Measurements from ENCODE around the gene LRRK1. TPM values are rescaled to one million over a fixed set of nuclear protein-coding genes. Genes with fewer than 3 reads are reported as not detected.

LRRK1 gene
- total and polyA plus RNA-seq, 12 donors: 1.5 to 8.1 (median 2.0) TPM

DNA sequence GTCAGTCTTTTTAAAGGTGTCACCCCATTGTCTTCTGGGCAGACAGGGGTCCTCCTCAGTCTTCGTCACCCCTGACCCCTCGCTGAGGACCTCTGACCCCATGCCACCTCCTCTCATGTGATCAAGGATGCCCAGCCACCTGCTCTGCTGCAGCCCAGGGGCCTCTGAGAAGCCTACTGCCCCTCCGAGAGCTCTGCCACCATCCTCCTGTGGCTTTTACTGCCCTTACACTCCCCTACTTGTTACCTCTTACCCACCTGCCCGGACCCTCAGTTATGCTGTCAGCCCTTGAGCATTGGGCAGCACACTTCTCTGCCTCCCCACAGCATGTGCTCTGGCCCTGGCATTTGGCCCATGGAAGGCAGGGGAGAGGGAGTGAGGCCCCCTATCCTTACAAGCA is 123.2 kb downstream of the LRRK1 start:
- intact Hi-C loops (cut with DNase I): no loop called here
- peaks cover 0 to 23% (median 11%) of the 10 kb centered on the region in 9 donors for H3K4me1 ChIP-seq
- no peak for ATAC-seq
- TF ChIP-seq, protein P1, sequence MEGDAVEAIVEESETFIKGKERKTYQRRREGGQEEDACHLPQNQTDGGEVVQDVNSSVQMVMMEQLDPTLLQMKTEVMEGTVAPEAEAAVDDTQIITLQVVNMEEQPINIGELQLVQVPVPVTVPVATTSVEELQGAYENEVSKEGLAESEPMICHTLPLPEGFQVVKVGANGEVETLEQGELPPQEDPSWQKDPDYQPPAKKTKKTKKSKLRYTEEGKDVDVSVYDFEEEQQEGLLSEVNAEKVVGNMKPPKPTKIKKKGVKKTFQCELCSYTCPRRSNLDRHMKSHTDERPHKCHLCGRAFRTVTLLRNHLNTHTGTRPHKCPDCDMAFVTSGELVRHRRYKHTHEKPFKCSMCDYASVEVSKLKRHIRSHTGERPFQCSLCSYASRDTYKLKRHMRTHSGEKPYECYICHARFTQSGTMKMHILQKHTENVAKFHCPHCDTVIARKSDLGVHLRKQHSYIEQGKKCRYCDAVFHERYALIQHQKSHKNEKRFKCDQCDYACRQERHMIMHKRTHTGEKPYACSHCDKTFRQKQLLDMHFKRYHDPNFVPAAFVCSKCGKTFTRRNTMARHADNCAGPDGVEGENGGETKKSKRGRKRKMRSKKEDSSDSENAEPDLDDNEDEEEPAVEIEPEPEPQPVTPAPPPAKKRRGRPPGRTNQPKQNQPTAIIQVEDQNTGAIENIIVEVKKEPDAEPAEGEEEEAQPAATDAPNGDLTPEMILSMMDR (IDR thresholded peaks at IDR 0.05): no peak
- peaks cover 0 to 44% (median 0%) of the 10 kb centered on the region in 9 donors for H3K36me3 ChIP-seq
- DNase-seq: peak in 1 of 2 donors; percentile 2
- WGBS, 2 donors: 93% methylated on average over 4 of the region's 4 CpGs
- no peak overlapping the region for H3K4me3 ChIP-seq
- H3K27ac ChIP-seq: no peak overlapping the region
- H3K9me3 ChIP-seq: peaks cover 0 to 14% (median 0%) of the 10 kb centered on the region in 11 donors
- peaks cover 0 to 2% (median 0%) of the 10 kb centered on the region in 7 donors for H3K27me3 ChIP-seq

DNA sequence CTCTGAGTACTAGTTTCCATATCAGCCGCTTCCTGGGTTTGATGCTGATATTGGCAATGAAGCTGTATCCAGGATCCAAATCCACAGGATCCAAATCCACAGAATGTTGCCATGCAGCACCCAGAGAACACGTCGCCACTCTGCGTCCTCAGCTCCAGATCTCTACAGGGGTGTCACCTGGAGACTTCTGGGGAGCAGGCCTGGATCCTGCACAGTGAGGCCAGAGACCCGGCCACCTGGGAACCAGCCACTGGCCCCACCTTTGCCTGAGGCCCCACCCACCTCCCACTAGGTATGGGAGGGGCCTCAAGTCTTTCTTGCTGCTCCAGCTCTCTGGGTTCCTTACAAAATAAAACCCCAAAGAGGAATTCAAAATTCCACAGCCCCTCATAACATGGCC is 123.9 kb downstream of the LRRK1 start:
- DNase-seq (no peak), ATAC-seq (no peak)
- no peak overlapping the region for H3K4me3 ChIP-seq
- peaks cover 0 to 43% (median 0%) of the 10 kb centered on the region in 9 donors for H3K36me3 ChIP-seq
- H3K4me1 ChIP-seq: peaks cover 0 to 27% (median 13%) of the 10 kb centered on the region in 9 donors
- H3K27me3 ChIP-seq: no peaks in the 10 kb centered on the region
- 93 to 97% methylated on average over 5 of the region's 5 CpGs for WGBS, 2 donors
- TF ChIP-seq, protein P1 (IDR thresholded peaks at IDR 0.05): no peak
- H3K27ac ChIP-seq: no peak overlapping the region
- H3K9me3 ChIP-seq: peaks cover 0 to 14% (median 0%) of the 10 kb centered on the region in 11 donors
- intact Hi-C loops (cut with DNase I): no loop called here

DNA sequence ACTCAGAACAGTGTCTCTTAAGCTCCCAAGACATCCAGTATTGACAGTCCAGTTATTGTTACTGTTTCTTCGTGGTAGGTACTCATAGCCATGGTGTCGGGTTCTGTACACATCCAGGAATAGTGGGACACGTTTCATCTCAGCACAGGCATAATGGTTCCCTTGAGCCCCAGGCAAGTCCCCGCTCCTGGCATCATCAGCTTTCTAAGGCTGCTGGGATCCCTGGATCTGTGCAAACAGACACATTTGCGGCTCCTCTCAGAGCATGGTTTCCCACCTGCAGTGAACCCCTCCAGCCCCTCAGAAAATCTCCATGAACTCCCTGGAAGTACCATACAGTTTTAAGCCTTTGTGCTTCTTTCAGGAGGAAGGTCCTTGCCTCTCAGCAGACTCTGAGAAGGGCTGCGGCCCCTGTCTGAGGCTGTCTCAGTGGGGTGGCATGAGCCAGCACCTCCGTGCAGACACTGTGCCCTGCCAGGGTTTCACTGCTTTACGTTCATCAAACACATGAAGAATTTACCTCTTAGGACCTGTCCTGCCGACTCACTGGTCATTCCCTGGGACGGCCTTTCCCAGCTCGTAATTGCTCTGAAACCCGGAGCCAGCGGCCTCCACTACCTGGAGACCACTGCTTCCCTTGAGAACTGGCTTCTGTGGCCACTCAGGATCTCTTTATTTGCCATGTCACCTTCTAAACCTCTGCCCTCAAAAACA is 124.9 kb downstream of the LRRK1 start:
- Histone ChIP-seq H3K4me3 (no peak overlapping the region), H3K9me3 (peaks cover 0 to 14% (median 0%) of the 10 kb centered on the region in 11 donors), H3K4me1 (peaks cover 0 to 34% (median 13%) of the 10 kb centered on the region in 9 donors), H3K27ac (peak overlapping the region in 4 of 10 donors; percentile 57 to 80 (median 58)), H3K27me3 (no peaks in the 10 kb centered on the region), H3K36me3 (peaks cover 0 to 50% (median 0%) of the 10 kb centered on the region in 9 donors)
- DNase-seq (peak in 1 of 2 donors; percentile 1), ATAC-seq (no peak)
- WGBS, 2 donors: 95% methylated on average over 13 of the region's 13 CpGs
- intact Hi-C loops (cut with DNase I): no loop called here
- TF ChIP-seq, protein P1 (IDR thresholded peaks at IDR 0.05): no peak

DNA sequence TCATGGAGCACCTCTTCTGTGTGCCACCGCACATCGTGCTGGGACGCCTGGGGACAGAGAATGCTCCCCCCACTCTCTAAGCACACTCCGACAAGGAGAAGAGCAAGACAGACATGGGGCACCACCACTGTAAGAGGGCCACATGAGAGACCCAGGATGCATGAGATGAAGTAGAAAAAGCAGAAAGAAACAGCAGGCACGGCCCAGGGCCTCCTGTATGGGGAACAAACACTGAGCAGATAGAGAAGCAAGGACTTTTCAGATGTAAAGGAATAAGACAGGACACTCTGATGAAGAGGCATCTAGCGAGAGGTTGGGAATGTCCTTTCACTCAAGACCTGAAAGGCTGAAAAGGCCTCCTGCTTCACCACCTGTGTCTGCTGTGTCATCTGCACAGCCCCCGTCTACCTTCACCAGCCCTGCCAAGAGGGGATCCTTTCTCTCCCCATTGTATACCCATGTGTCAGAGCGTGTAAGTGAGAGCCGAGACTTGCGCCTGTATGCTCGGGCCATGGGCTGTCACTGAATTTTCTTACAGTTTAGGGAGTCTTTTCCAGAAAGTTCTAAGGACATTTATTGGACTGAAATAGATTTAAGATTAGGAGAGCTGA is 125.6 kb downstream of the LRRK1 start:
- H3K36me3 ChIP-seq: peaks cover 0 to 56% (median 0%) of the 10 kb centered on the region in 9 donors
- ATAC-seq (peak in 4 of 8 donors; percentile 9 to 24 (median 18)), DNase-seq (peak in 1 of 2 donors; percentile 2)
- TF ChIP-seq, protein P1 (IDR thresholded peaks at IDR 0.05): no peak
- intact Hi-C loops (cut with DNase I): no loop called here
- H3K4me3 ChIP-seq: no peak overlapping the region
- peaks cover 0 to 34% (median 13%) of the 10 kb centered on the region in 9 donors for H3K4me1 ChIP-seq
- no peaks in the 10 kb centered on the region for H3K27me3 ChIP-seq
- peak overlapping the region in 7 of 10 donors; percentile 31 to 80 (median 57) for H3K27ac ChIP-seq
- WGBS, 2 donors: 85 to 97% methylated on average over 11 of the region's 11 CpGs
- H3K9me3 ChIP-seq: peaks cover 0 to 14% (median 0%) of the 10 kb centered on the region in 11 donors

Data from heart right ventricle (tissue), 16 donors.